ENCODE measurements around the gene IMMP2L. TPM values are rescaled to one million over a fixed set of nuclear protein-coding genes. Genes with fewer than 3 reads are reported as not detected.

The IMMP2L gene
- total RNA-seq, 2 experiments from 2014 or later, result 8.9 to 18.7 TPM

DNA sequence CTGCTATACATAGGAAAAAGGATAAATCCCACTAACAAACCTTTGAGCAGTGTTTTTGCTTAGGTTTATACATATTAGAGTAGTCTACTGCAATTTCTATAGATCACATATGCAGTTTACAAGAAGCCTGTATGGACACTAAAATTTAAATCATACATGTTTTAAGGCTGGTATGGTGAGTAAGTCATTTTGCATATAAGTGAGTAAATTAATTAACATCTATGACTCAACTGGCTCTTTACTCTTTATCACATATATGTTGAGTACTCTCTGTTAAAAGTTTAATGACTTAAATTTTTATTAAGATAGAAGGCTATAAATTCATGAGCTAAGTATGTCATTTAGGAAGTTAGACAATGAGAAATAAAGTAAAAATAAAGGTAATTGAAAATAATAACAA is 402.0 kb downstream of the IMMP2L start:
- H3K4me1 ChIP-seq (ENCODE audit: insufficient read depth, low read length), result no peaks in the 10 kb centered on the region
- DNase-seq (no peak), ATAC-seq (ENCODE audit: poor library complexity) (no peak)
- ChIA-PET POLR2A (no interaction called here), CTCF (no interaction called here)
- no peak overlapping the region for H3K27ac ChIP-seq (ENCODE audit: low read depth in 1 of 2, low read length in 2 of 2)
- Mint-ChIP-seq H3K27ac (no peak overlapping the region), H3K4me1 (ENCODE audit: low read depth) (peaks cover 7% of the 10 kb centered on the region), H3K4me3 (no peak overlapping the region), H3K36me3 (ENCODE audit: low read depth) (no peaks in the 10 kb centered on the region), H3K27me3 (no peaks in the 10 kb centered on the region), H3K9me3 (no peaks in the 10 kb centered on the region)
- TF ChIP-seq, protein P1, sequence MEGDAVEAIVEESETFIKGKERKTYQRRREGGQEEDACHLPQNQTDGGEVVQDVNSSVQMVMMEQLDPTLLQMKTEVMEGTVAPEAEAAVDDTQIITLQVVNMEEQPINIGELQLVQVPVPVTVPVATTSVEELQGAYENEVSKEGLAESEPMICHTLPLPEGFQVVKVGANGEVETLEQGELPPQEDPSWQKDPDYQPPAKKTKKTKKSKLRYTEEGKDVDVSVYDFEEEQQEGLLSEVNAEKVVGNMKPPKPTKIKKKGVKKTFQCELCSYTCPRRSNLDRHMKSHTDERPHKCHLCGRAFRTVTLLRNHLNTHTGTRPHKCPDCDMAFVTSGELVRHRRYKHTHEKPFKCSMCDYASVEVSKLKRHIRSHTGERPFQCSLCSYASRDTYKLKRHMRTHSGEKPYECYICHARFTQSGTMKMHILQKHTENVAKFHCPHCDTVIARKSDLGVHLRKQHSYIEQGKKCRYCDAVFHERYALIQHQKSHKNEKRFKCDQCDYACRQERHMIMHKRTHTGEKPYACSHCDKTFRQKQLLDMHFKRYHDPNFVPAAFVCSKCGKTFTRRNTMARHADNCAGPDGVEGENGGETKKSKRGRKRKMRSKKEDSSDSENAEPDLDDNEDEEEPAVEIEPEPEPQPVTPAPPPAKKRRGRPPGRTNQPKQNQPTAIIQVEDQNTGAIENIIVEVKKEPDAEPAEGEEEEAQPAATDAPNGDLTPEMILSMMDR (IDR thresholded peaks at IDR 0.05), result no peak
- H3K4me3 ChIP-seq (ENCODE audit: low read length), result no peak overlapping the region
- no peaks in the 10 kb centered on the region for H3K27me3 ChIP-seq (ENCODE audit: control insufficient read depth in 1 of 2, insufficient read depth in 2 of 2, low read length in 2 of 2)
- H3K36me3 ChIP-seq (ENCODE audit: insufficient read depth, low read length), result no peaks in the 10 kb centered on the region
- intact Hi-C loops (cut with DNase I, micrococcal nuclease), result no loop called here
- H3K9me3 ChIP-seq (ENCODE audit: control insufficient read depth in 1 of 2, insufficient read depth in 1 of 2, low read length in 2 of 2), result no peaks in the 10 kb centered on the region

DNA sequence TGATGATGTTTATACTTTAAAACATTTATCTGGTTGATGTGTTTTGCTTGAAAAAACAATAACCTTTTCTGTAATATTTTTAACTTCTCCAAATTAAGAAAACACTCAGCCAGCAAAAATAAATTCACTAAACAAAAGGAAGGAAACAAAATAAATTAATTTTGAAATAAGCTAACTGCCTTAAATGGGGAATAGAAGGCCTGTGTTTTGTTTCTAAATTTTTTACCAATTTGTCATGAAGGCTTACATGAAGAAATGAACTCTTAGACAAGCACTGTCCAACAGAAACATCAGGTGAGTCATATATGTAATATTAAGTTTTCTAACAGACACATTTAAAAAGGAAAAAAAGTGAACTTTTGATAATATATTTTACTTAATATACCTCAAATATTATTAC is 402.9 kb downstream of the IMMP2L start:
- ATAC-seq (ENCODE audit: poor library complexity), result no peak
- intact Hi-C loops (cut with DNase I, micrococcal nuclease), result no loop called here
- H3K27ac Mint-ChIP-seq, result no peak overlapping the region
- CTCF ChIA-PET, result no interaction called here
- DNase-seq, result no peak
- H3K36me3 ChIP-seq (ENCODE audit: insufficient read depth, low read length), result no peaks in the 10 kb centered on the region
- no peaks in the 10 kb centered on the region for H3K9me3 ChIP-seq (ENCODE audit: control insufficient read depth in 1 of 2, insufficient read depth in 1 of 2, low read length in 2 of 2)
- no peak overlapping the region for H3K4me3 ChIP-seq (ENCODE audit: low read length)
- H3K36me3 Mint-ChIP-seq (ENCODE audit: low read depth), result no peaks in the 10 kb centered on the region
- H3K27me3 ChIP-seq (ENCODE audit: control insufficient read depth in 1 of 2, insufficient read depth in 2 of 2, low read length in 2 of 2), result no peaks in the 10 kb centered on the region
- no peak overlapping the region for H3K4me3 Mint-ChIP-seq
- TF ChIP-seq, protein P1 (IDR thresholded peaks at IDR 0.05), result no peak
- no peaks in the 10 kb centered on the region for H3K9me3 Mint-ChIP-seq
- H3K4me1 ChIP-seq (ENCODE audit: insufficient read depth, low read length), result no peaks in the 10 kb centered on the region
- POLR2A ChIA-PET, result no interaction called here
- H3K27me3 Mint-ChIP-seq, result no peaks in the 10 kb centered on the region
- peaks cover 7% of the 10 kb centered on the region for H3K4me1 Mint-ChIP-seq (ENCODE audit: low read depth)
- no peak overlapping the region for H3K27ac ChIP-seq (ENCODE audit: low read depth in 1 of 2, low read length in 2 of 2)

DNA sequence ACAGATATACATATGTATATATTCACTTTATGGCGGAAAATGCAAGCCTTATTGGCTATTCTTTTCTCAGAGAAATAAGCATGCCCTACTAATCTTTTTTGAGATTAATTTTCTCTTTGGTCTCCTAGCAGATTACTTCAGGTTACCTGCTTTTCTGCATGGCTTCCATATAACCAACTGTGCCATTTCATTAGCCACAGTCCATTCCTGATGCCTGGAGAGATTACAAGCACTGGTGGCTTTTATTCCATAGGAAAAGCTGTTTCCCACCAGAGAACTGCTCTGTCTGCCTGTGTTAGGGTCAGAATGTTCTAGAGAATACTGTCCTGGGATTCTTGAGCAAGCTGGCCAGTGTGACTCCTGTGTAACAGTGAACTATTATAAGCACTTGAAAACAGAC is 411.6 kb downstream of the IMMP2L start:
- ATAC-seq (ENCODE audit: poor library complexity) (no peak), DNase-seq (no peak)
- no peaks in the 10 kb centered on the region for H3K4me1 Mint-ChIP-seq (ENCODE audit: low read depth)
- POLR2A ChIA-PET, result no interaction called here
- H3K4me3 Mint-ChIP-seq, result no peak overlapping the region
- no peak overlapping the region for H3K27ac Mint-ChIP-seq
- TF ChIP-seq, protein P1 (IDR thresholded peaks at IDR 0.05), result no peak
- no peaks in the 10 kb centered on the region for H3K9me3 ChIP-seq (ENCODE audit: control insufficient read depth in 1 of 2, insufficient read depth in 1 of 2, low read length in 2 of 2)
- intact Hi-C loops (cut with DNase I, micrococcal nuclease), result no loop called here
- H3K4me1 ChIP-seq (ENCODE audit: insufficient read depth, low read length), result no peaks in the 10 kb centered on the region
- H3K27ac ChIP-seq (ENCODE audit: low read depth in 1 of 2, low read length in 2 of 2), result no peak overlapping the region
- CTCF ChIA-PET, result no interaction called here
- H3K36me3 Mint-ChIP-seq (ENCODE audit: low read depth), result no peaks in the 10 kb centered on the region
- no peaks in the 10 kb centered on the region for H3K36me3 ChIP-seq (ENCODE audit: insufficient read depth, low read length)
- no peak overlapping the region for H3K4me3 ChIP-seq (ENCODE audit: low read length)
- H3K27me3 ChIP-seq (ENCODE audit: control insufficient read depth in 1 of 2, insufficient read depth in 2 of 2, low read length in 2 of 2), result no peaks in the 10 kb centered on the region
- H3K27me3 Mint-ChIP-seq, result no peaks in the 10 kb centered on the region
- no peaks in the 10 kb centered on the region for H3K9me3 Mint-ChIP-seq
